ENCODE results near the gene OR4K17. TPM values are rescaled to one million over a fixed set of nuclear protein-coding genes. Genes with fewer than 3 reads are reported as not detected.
"Not testable (repeated sequence)": the region's sequence is repeated elsewhere in the genome, so short reads cannot be mapped to it uniquely, and the experiment has no call there.

OR4K17 gene
- not detected for total RNA-seq
- total RNA-seq (2013), result not detected

- Mint-ChIP-seq H3K4me3 (no peak within 1 kb of the TSS), H3K27me3 (ENCODE audit: low read depth in 2 of 2) (no peaks in the 10 kb centered on the region), H3K4me1 (no peaks in the 10 kb centered on the region), H3K9me3 (peaks cover 0 to 3% of the 10 kb centered on the region in 2 donors), H3K36me3 (no peaks in the 10 kb centered on the region), H3K27ac (no peak within 1 kb of the TSS)
- no peaks in the 10 kb centered on the region for H3K4me1 ChIP-seq (ENCODE audit: control insufficient read depth, insufficient read depth, low read length)
- intact Hi-C loops (cut with micrococcal nuclease), result no loop called here
- no peak within 1 kb of the TSS for H3K4me3 ChIP-seq (ENCODE audit: low read length)
- H3K36me3 ChIP-seq (ENCODE audit: control insufficient read depth, insufficient read depth, low read length), result no peaks in the 10 kb centered on the region
- TF ChIP-seq CTCF (IDR thresholded peaks at IDR 0.05), result no peak
- no peak for ATAC-seq
- no peaks in the 10 kb centered on the region for H3K9me3 ChIP-seq (ENCODE audit: control insufficient read depth, insufficient read depth, low read length)
- WGBS (ENCODE audit: insufficient coverage), result 77% methylated on average over 2 of the region's 3 CpGs
- no peak within 1 kb of the TSS for H3K27ac ChIP-seq (ENCODE audit: low read length)
- H3K27me3 ChIP-seq (ENCODE audit: control insufficient read depth, insufficient read depth, low read length), result no peaks in the 10 kb centered on the region
- DNase-seq, result no peak
Measured at GRCh38 chr14:20110438-20110837, at the start of gene OR4K17. OR4K17 (plus strand) TSS chr14:20110739; CDS start chr14:20117500, 6,761 bp downstream.

- Mint-ChIP-seq H3K9me3 (peaks cover 0 to 3% of the 10 kb centered on the region in 2 donors), H3K4me3 (no peak overlapping the region), H3K4me1 (no peaks in the 10 kb centered on the region), H3K27ac (no peak overlapping the region), H3K27me3 (ENCODE audit: low read depth in 2 of 2) (no peaks in the 10 kb centered on the region), H3K36me3 (no peaks in the 10 kb centered on the region)
- intact Hi-C loops (cut with micrococcal nuclease), result no loop called here
- TF ChIP-seq CTCF (IDR thresholded peaks at IDR 0.05), result no peak
- H3K27me3 ChIP-seq (ENCODE audit: control insufficient read depth, insufficient read depth, low read length), result no peaks in the 10 kb centered on the region
- H3K9me3 ChIP-seq (ENCODE audit: control insufficient read depth, insufficient read depth, low read length), result no peaks in the 10 kb centered on the region
- DNase-seq (no peak), ATAC-seq (no peak)
- no peak overlapping the region for H3K4me3 ChIP-seq (ENCODE audit: low read length)
- H3K27ac ChIP-seq (ENCODE audit: low read length), result no peak overlapping the region
- 48% methylated on average over 3 of the region's 4 CpGs for WGBS (ENCODE audit: insufficient coverage)
- no peaks in the 10 kb centered on the region for H3K4me1 ChIP-seq (ENCODE audit: control insufficient read depth, insufficient read depth, low read length)
- H3K36me3 ChIP-seq (ENCODE audit: control insufficient read depth, insufficient read depth, low read length), result no peaks in the 10 kb centered on the region
Measured at GRCh38 chr14:20092050-20092449, 18.5 kb upstream of the OR4K17 start.

- Mint-ChIP-seq H3K9me3 (peaks cover 0 to 3% of the 10 kb centered on the region in 2 donors), H3K27me3 (ENCODE audit: low read depth in 2 of 2) (no peaks in the 10 kb centered on the region), H3K36me3 (no peaks in the 10 kb centered on the region), H3K4me3 (no peak overlapping the region), H3K27ac (no peak overlapping the region), H3K4me1 (no peaks in the 10 kb centered on the region)
- H3K9me3 ChIP-seq (ENCODE audit: control insufficient read depth, insufficient read depth, low read length), result no peaks in the 10 kb centered on the region
- no peak overlapping the region for H3K27ac ChIP-seq (ENCODE audit: low read length)
- H3K27me3 ChIP-seq (ENCODE audit: control insufficient read depth, insufficient read depth, low read length), result no peaks in the 10 kb centered on the region
- DNase-seq (no peak), ATAC-seq (no peak)
- no peak for TF ChIP-seq CTCF (IDR thresholded peaks at IDR 0.05)
- H3K4me1 ChIP-seq (ENCODE audit: control insufficient read depth, insufficient read depth, low read length), result no peaks in the 10 kb centered on the region
- H3K36me3 ChIP-seq (ENCODE audit: control insufficient read depth, insufficient read depth, low read length), result no peaks in the 10 kb centered on the region
- 33% methylated on average over 4 of the region's 4 CpGs for WGBS (ENCODE audit: insufficient coverage)
- intact Hi-C loops (cut with micrococcal nuclease), result no loop called here
- no peak overlapping the region for H3K4me3 ChIP-seq (ENCODE audit: low read length)
Measured at GRCh38 chr14:20093442-20093841, 17.1 kb upstream of the OR4K17 start.

GRCh38 chr14:20098926-20099770 is 11.4 kb upstream of the OR4K17 start:
- H3K36me3 Mint-ChIP-seq; H3K27me3 Mint-ChIP-seq (ENCODE audit: low read depth in 2 of 2); intact Hi-C loops (cut with micrococcal nuclease); H3K27ac ChIP-seq (ENCODE audit: low read length); H3K27ac Mint-ChIP-seq; H3K4me3 ChIP-seq (ENCODE audit: low read length); H3K4me1 Mint-ChIP-seq; H3K36me3 ChIP-seq (ENCODE audit: control insufficient read depth, insufficient read depth, low read length); H3K27me3 ChIP-seq (ENCODE audit: control insufficient read depth, insufficient read depth, low read length); ATAC-seq; DNase-seq; H3K9me3 Mint-ChIP-seq; H3K4me3 Mint-ChIP-seq; H3K4me1 ChIP-seq (ENCODE audit: control insufficient read depth, insufficient read depth, low read length); H3K9me3 ChIP-seq (ENCODE audit: control insufficient read depth, insufficient read depth, low read length): not testable (repeated sequence)
- 87% methylated on average over 28 of the region's 32 CpGs for WGBS (ENCODE audit: insufficient coverage)

Measured in natural killer cell (primary cell).